GM12864 (cell line): ENCODE measurements around the gene RALGPS1.

Experiments used
- DNase-seq: peaks from one replicate; pipeline ENCODE4 v3.0.0-alpha.2; 2011; ENCODE audit warnings: low read depth
- H3K4me3 ChIP-seq: 2 replicates; pipeline ENCODE4 v1.5.1; 2011; ENCODE audit warnings: mild to moderate bottlenecking, low read depth, low read length, control low read depth
- TF ChIP-seq, protein P1 (sequence below): IDR thresholded peaks from 2 replicates; pipeline ENCODE4 v1.5.1; 2011; ENCODE audit warnings: low read depth, mild to moderate bottlenecking, moderate library complexity, low read length, control low read depth, inconsistent platforms; ENCODE audit errors: missing control alignments

The RALGPS1 gene

DNA sequence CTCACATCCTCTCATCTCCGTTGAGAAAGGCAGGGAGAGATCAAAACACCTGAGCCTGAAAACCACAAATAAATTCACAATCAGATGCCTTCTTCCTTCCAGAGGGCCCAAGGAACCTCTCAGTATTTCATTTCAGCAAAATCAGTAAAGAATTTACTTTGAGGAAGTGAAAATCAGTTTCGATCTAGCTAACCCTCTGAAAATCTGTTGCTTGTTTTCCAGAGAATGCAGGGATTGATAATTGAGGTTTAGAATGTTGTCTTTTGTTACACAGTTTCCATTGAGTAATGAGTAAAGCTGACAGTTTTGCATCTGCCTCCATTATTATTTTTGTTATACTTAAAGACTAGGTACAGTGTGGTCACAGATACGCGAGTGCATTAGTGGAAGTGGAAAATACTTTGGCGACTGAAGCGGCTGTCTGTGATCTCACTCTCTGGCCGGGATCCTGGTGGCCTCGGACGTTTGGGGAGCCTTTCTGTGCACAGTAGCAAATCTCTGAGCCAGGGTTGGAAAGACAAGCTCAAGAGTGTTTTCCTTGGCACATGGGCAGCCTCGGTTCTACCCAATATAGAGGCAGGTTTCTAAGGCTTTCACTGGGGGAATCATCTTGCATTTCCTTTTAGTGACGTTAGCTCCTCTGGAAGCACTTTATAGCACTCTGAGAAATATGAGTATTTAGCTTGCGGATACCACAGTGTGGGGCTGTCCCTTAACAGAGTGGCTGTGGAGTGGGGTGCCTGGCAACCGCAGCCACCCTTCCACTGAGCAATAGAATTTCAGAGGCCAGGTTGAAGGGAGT is 240.0 kb downstream of the RALGPS1 start:
- no peak overlapping the region for H3K4me3 ChIP-seq
- TF ChIP-seq, protein P1, sequence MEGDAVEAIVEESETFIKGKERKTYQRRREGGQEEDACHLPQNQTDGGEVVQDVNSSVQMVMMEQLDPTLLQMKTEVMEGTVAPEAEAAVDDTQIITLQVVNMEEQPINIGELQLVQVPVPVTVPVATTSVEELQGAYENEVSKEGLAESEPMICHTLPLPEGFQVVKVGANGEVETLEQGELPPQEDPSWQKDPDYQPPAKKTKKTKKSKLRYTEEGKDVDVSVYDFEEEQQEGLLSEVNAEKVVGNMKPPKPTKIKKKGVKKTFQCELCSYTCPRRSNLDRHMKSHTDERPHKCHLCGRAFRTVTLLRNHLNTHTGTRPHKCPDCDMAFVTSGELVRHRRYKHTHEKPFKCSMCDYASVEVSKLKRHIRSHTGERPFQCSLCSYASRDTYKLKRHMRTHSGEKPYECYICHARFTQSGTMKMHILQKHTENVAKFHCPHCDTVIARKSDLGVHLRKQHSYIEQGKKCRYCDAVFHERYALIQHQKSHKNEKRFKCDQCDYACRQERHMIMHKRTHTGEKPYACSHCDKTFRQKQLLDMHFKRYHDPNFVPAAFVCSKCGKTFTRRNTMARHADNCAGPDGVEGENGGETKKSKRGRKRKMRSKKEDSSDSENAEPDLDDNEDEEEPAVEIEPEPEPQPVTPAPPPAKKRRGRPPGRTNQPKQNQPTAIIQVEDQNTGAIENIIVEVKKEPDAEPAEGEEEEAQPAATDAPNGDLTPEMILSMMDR: no peak
- DNase-seq: peak; percentile 35

DNA sequence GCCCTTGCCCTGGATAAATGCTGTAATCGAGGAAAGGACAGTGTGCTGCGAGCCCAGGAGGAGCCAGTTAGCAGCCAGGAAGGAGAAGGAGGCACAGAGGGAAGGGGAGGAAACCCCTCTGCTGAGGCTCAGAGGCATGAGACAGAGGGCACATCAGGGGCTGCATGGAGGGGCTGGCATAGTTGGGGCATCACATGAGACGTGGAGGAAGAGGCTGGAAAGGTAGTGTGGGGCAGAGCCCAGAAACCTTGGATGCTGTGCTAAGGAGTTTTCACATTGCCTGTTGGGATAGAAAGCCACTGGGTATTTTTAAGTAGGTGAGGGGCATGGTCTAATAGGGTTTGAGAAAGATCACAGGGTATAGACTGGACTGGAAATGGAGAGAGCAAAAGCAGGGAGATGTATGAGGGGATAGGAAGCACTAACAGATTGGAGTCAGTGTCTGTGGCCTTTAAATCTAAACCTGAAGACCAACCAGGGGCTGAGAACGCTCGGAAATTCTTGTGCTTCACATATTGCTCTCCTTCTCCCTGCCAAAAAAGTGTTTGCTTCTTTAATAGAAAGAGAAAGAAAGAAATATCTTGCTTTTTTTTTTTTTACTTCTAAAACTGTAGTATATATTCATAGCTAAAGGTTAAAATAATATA is 240.9 kb downstream of the RALGPS1 start:
- no peak overlapping the region for H3K4me3 ChIP-seq
- DNase-seq: no peak

DNA sequence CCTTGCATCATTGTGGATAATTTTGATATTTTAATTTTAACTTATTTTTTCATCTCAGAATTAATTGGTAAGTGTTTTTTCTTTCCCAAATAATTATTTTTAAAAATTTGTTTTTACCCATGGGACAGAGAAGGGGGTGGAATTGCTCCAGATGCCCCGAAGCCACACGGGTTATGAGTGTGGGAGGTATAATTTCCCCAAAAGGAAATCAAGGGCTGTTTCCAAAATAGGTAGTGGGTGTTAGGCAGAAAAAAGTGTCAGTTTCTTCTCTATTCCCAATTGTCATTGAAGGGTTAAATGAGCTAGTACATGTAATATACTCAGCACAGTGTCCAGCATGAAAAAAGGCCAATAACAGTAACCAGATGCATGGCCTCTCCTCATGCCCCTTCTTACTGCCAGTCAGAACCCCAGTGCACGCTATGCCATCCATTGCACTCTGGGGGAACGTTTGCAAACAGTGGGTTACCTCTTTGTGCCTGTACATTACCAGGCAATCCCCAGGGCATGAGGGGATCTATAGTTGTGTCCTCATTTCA is 244.3 kb downstream of the RALGPS1 start:
- TF ChIP-seq, protein P1: no peak
- DNase-seq: no peak
- no peak overlapping the region for H3K4me3 ChIP-seq

More for the DNA sequence above, 240.9 kb downstream of the RALGPS1 start:
- TF ChIP-seq, protein P1: no peak

DNA sequence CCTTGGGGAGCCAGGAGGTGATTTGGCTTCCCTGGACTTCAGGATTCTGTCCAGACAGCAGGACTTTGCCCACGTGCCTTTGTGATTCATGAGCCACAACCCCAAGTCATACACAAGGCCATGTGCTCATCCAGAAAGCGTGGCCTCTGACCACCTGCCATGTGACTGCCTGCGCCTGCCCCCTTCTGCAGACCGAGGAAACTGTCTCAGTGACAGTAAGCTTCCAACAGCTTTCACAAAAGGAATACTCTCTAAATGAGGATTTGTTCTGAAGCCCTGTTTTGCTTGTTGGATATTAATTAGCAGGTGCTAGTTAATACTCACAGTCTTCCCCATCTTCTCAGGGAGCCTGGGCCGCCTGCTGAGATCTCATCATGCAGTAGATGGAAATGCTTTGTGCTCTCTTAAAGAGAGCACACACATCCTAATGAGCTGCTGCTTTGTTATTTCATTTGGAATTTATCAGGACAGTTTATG is 244.8 kb downstream of the RALGPS1 start:
- TF ChIP-seq, protein P1: no peak
- no peak for DNase-seq
- no peak overlapping the region for H3K4me3 ChIP-seq

DNA sequence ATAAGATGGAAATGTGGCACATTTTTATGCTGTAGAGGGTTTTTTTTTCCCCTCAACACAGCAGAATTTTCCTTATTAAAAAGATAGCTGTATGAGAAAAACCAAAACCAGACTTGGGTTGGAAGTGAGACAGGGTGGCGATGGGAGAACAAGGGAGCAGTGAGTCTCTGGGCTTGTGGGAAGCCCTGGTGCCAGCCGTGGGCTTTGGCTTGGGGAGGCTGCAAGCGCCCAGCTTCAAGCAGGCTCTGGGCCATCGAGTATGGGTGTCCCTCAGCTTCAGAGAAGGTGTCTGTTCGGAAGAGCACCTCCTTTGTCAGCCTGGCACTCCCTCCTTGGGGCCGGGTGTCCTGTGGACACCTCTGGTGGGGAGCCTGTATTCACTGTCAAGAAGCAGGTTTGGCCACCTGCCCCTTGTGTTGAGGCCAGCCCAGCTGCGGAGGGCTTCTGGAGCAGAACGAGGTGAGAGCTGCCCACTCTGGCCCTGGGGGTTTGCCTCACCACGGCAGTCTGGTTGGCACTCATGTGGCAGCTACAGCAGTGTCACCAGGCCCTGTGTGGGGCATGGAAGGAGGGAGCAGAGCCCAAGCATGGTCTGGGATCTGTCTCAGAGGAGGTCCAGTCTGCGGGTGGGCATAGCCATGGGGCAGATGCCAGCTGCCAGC is 245.5 kb downstream of the RALGPS1 start:
- TF ChIP-seq, protein P1: no peak
- DNase-seq: no peak

DNA sequence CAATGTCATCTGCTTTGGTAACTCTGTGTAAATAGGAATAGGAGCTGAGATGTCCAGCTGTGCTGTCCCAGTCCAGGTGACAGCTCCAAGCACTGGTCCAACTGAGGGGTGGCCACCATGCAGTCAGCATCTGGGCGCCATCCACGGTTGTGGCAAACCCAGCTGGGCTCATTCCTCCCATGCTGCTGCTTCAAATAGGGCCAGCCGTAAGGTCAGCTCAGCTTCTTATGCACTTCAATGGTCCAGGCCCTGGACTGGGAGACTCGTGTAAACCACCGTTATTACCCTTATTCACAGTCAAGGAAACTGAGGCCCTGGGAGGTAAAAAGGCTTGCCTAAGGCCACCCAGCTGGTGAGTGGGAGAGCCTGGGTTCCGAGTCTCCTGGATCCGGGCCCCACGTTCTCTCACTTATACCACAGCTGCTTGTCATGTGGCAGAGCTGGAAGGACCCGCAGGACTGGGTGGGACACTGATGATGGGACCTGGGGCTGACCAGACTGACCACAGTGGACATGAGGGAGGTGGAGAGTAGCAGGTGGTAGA is 246.6 kb downstream of the RALGPS1 start:
- TF ChIP-seq, protein P1: no peak
- no peak for DNase-seq
- H3K4me3 ChIP-seq: no peak overlapping the region

More for the DNA sequence above, 245.5 kb downstream of the RALGPS1 start:
- H3K4me3 ChIP-seq: no peak overlapping the region
